HepG2 (cell line): ENCODE measurements around the gene EOLA1. TPM values are rescaled to one million over a fixed set of nuclear protein-coding genes. Genes with fewer than 3 reads are reported as not detected.
"Not testable (repeated sequence)": the region's sequence is repeated elsewhere in the genome, so short reads cannot be mapped to it uniquely, and the experiment has no call there.

Experiments
- ATAC-seq: fragments of 200-7000 bp; cut with Tn5 transposase; 3 replicates; pipeline ENCODE4 v1.9.1; 2020; ENCODE audit warnings: mild to moderate bottlenecking, moderate library complexity
- BruUV-seq: library from RNA; stranded (reverse); fragments of 400-500 nt; replicated peaks from 2 replicates; lab custom pipeline; 2021; lab: Mats Ljungman, UMichigan
- CTCF ChIA-PET: fragments of 300-600 bp; formaldehyde crosslinking; extraction: SDS; loops from one replicate; lab custom pipeline; 2021; ENCODE audit warnings: low total read pairs, inconsistent platforms, low intra/inter-chr PET ratio; lab: Yijun Ruan, JAX
- POLR2A ChIA-PET: fragments of 350-600 bp; sonication (Branson Sonifier 250); formaldehyde crosslinking; loops from one replicate; lab custom pipeline; 2020; ENCODE audit warnings: antibody characterized with exemption, inconsistent platforms; lab: Yijun Ruan, JAX
- DNase-seq: peaks from one replicate; pipeline ENCODE4 v3.0.0-alpha.2; 2015; ENCODE audit warnings: low spot score
- FAIRE-seq: peaks from 3 replicates; lab custom pipeline; 2011; peaks lifted over from hg19 to GRCh38; lab: Jason Lieb, UNC
- H2AFZ ChIP-seq: one replicate; pipeline ENCODE4 v1.6.1; 2011; ENCODE audit warnings: low read length, inconsistent platforms
- H3K27ac ChIP-seq: fragments of 300-600 bp; 3 replicates; pipeline ENCODE4 v1.8.0; 2011; ENCODE audit warnings: mixed run types, mild to moderate bottlenecking, mixed read lengths, low read length, inconsistent platforms; ENCODE audit not compliant: insufficient read depth; ENCODE audit errors: extremely low read length
- H3K27me3 ChIP-seq, 2 experiments: fragments of 200-600 bp in 1 of 2; 2 replicates in 1 of 2; 3 replicates in 1 of 2; pipeline versions ENCODE4 v1.6.0 to v1.8.0; 2011; ENCODE audit warnings: low read length in 2 of 2, mild to moderate bottlenecking in 2 of 2, moderate library complexity in 2 of 2, inconsistent platforms in 1 of 2; ENCODE audit not compliant: insufficient read depth in 2 of 2, control insufficient read depth in 1 of 2
- H3K36me3 ChIP-seq, 2 experiments: fragments of 200-600 bp in 1 of 2; replicated peaks in 1 of 2; 2 replicates in 1 of 2; 3 replicates in 1 of 2; pipeline versions ENCODE4 v1.5.1 to v1.8.0; 2011; ENCODE audit warnings: low read length in 2 of 2, inconsistent platforms in 1 of 2; ENCODE audit not compliant: insufficient read depth in 2 of 2, control insufficient read depth in 1 of 2
- H3K4me1 ChIP-seq: 2 replicates; pipeline ENCODE4 v1.5.1; 2012; ENCODE audit warnings: low read length, inconsistent platforms; ENCODE audit not compliant: insufficient read depth
- H3K4me2 ChIP-seq: 2 replicates; pipeline ENCODE4 v1.6.0; 2011; ENCODE audit warnings: low read depth, low read length, inconsistent platforms
- H3K4me3 ChIP-seq, 3 experiments: fragments of 200-600 bp in 1 of 3; sonication (generic), shearing (Covaris generic) in 1 of 3; replicated peaks in 1 of 3; 2 replicates each; pipeline ENCODE4 v1.5.1; 2011 to 2016; ENCODE audit warnings: low read length in 3 of 3, inconsistent platforms in 2 of 3, low read depth in 2 of 3, mild to moderate bottlenecking in 2 of 3, control low read depth in 1 of 3, mixed read lengths in 1 of 3; ENCODE audit not compliant: insufficient read depth in 1 of 3
- H3K79me2 ChIP-seq: one replicate; pipeline ENCODE4 v1.6.1; 2011; ENCODE audit warnings: low read length, inconsistent platforms; ENCODE audit not compliant: insufficient read depth
- H3K9ac ChIP-seq: 2 replicates; pipeline ENCODE4 v1.6.0; 2011; ENCODE audit warnings: mild to moderate bottlenecking, low read depth, low read length, inconsistent platforms; ENCODE audit not compliant: insufficient read depth
- H3K9me3 ChIP-seq: 2 replicates; pipeline ENCODE4 v1.5.1; 2012; ENCODE audit warnings: mild to moderate bottlenecking, low read length
- H4K20me1 ChIP-seq: 2 replicates; pipeline ENCODE4 v1.6.0; 2011; ENCODE audit warnings: inconsistent platforms, mild to moderate bottlenecking, low read length, moderate library complexity; ENCODE audit not compliant: insufficient read depth
- WGBS: methylation state at CpG from one replicate; pipeline ENCODE4 v1.1.6; 2017; ENCODE audit warnings: low lambda C conversion rate; 5-methylcytosine and 5-hydroxymethylcytosine counted together
- in situ Hi-C: cut with HindIII; loops from 2 replicates; pipeline ENCODE4 v1.10.0; 2017; ENCODE audit warnings: low pct_unique_long_range_greater_than_20kb; ENCODE audit not compliant: extremely low pct_ligation_motif_present
- intact Hi-C: fragments of 100-400 bp; cut with micrococcal nuclease; formaldehyde crosslinking; loops from one replicate; pipeline ENCODE4 v1.10.0; 2022; ENCODE audit not compliant: unreplicated experiment
- polyA plus RNA-seq, 8 experiments: library from polyadenylated mRNA; depleted of rRNA in 3 of 8; stranded (reverse) in 7 of 8; unstranded in 1 of 8; fragments of >200 nt; fragmentation: Illumina TruSeq in 4 of 8; extraction: Trizol in 4 of 8; gene quantifications; 2 replicates each; pipeline versions ENCODE4 v1.2.1 to v1.2.3, GENCODE V29; 2011 to 2016; ENCODE audit warnings: low read depth in 4 of 8, missing spikeins in 1 of 8, mixed read lengths in 1 of 8; ENCODE audit not compliant: insufficient read depth in 1 of 8
- total RNA-seq, 5 experiments: library from RNA; depleted of rRNA; stranded (reverse); fragments of >200 nt; fragmentation: Illumina TruSeq; extraction: Trizol; gene quantifications; 2 replicates each; pipeline ENCODE4 v1.2.3, GENCODE V29; 2016; ENCODE audit warnings: low read depth in 1 of 5

Gene EOLA1
- total and polyA plus RNA-seq, 2 of the 13 experiments (the other 11 are each of a cell fraction or from before 2014, with no cell fraction given) = 6.5 to 9.6 TPM

- H3K9ac ChIP-seq, H3K27me3 ChIP-seq, FAIRE-seq, H3K4me1 ChIP-seq, BruUV-seq, H3K79me2 ChIP-seq, DNase-seq, H3K36me3 ChIP-seq, H3K4me3 ChIP-seq, H2AFZ ChIP-seq, intact Hi-C loops, POLR2A ChIA-PET, H3K9me3 ChIP-seq, CTCF ChIA-PET, ATAC-seq, H3K27ac ChIP-seq, in situ Hi-C loops, H4K20me1 ChIP-seq, H3K4me2 ChIP-seq: not testable (repeated sequence)
- whole genome bisulfite sequencing = no CpG with 5 or more reads among the region's 4 CpGs
These were observed 10.6 kb downstream of the EOLA1 start for GRCh38 chrX:149551245-149551938.

- intact Hi-C loops, ATAC-seq, BruUV-seq, H3K4me1 ChIP-seq, H3K9me3 ChIP-seq, H3K27ac ChIP-seq, H2AFZ ChIP-seq, in situ Hi-C loops, H3K36me3 ChIP-seq, H3K9ac ChIP-seq, CTCF ChIA-PET, H3K4me2 ChIP-seq, H4K20me1 ChIP-seq, H3K4me3 ChIP-seq, POLR2A ChIA-PET, FAIRE-seq, H3K79me2 ChIP-seq, DNase-seq, H3K27me3 ChIP-seq: not testable (repeated sequence)
- no CpG with 5 or more reads among the region's 6 CpGs for WGBS
These were observed 11.1 kb downstream of the EOLA1 start for GRCh38 chrX:149551939-149552248.

- H2AFZ ChIP-seq, BruUV-seq, H3K9ac ChIP-seq, H3K27ac ChIP-seq, H3K4me1 ChIP-seq, H3K27me3 ChIP-seq, H3K79me2 ChIP-seq, intact Hi-C loops, in situ Hi-C loops, H4K20me1 ChIP-seq, H3K9me3 ChIP-seq, CTCF ChIA-PET, H3K4me2 ChIP-seq, POLR2A ChIA-PET, DNase-seq, H3K4me3 ChIP-seq, FAIRE-seq, ATAC-seq, H3K36me3 ChIP-seq: not testable (repeated sequence)
- no CpG with 5 or more reads among the region's 4 CpGs for WGBS
These were observed 14.4 kb downstream of the EOLA1 start for GRCh38 chrX:149555251-149555650.
